Endometrial microvascular endothelial cells (primary cell): Measurements from ENCODE around the gene PCSK2. TPM values are rescaled to one million over a fixed set of nuclear protein-coding genes. Genes with fewer than 3 reads are reported as not detected.

Experiments used
- in situ Hi-C: cut with HindIII; loops from 2 replicates; pipeline ENCODE4 v1.10.0; 2017; ENCODE audit warnings: low sequenced_read_pairs, low pct_unique_long_range_greater_than_20kb; ENCODE audit errors: inconsistent ontology term
- total RNA-seq: library from RNA; depleted of rRNA; stranded (reverse); fragments of >200 nt; gene quantifications from one replicate; pipeline ENCODE4 v1.2.3, GENCODE V29; 2015; ENCODE audit errors: inconsistent ontology term

The PCSK2 gene
- total RNA-seq, 1 donor from 2014 or later, result not detected

GRCh38 chr20:17376031-17376430, 149.2 kb downstream of the PCSK2 start:
- in situ Hi-C loops, result no loop called here

- in situ Hi-C loops, result no loop called here
Observed at GRCh38 chr20:17377231-17377630, 150.4 kb downstream of the PCSK2 start.

GRCh38 chr20:17379651-17380050, 152.8 kb downstream of the PCSK2 start:
- in situ Hi-C loops, result no loop called here

GRCh38 chr20:17380801-17381200, 154.0 kb downstream of the PCSK2 start:
- in situ Hi-C loops, result no loop called here

- in situ Hi-C loops, result no loop called here
Observed at GRCh38 chr20:17381724-17382123, 154.9 kb downstream of the PCSK2 start.

- in situ Hi-C loops, result no loop called here
Observed at GRCh38 chr20:17385798-17386197, 159.0 kb downstream of the PCSK2 start.

GRCh38 chr20:17390655-17391054, 163.8 kb downstream of the PCSK2 start:
- in situ Hi-C loops, result no loop called here

GRCh38 chr20:17391127-17391771, 164.4 kb downstream of the PCSK2 start:
- in situ Hi-C loops, result no loop called here

GRCh38 chr20:17394411-17394810, 167.6 kb downstream of the PCSK2 start:
- in situ Hi-C loops, result no loop called here

- in situ Hi-C loops, result no loop called here
Observed at GRCh38 chr20:17395729-17396128, 168.9 kb downstream of the PCSK2 start.

- in situ Hi-C loops, result no loop called here
Observed at GRCh38 chr20:17399303-17399985, 172.6 kb downstream of the PCSK2 start.

- in situ Hi-C loops, result no loop called here
Observed at GRCh38 chr20:17403461-17403860, 176.6 kb downstream of the PCSK2 start.

GRCh38 chr20:17406051-17406590, 179.3 kb downstream of the PCSK2 start:
- in situ Hi-C loops, result no loop called here

GRCh38 chr20:17407550-17407949, 180.7 kb downstream of the PCSK2 start:
- in situ Hi-C loops, result no loop called here

GRCh38 chr20:17417225-17417624, 190.4 kb downstream of the PCSK2 start:
- in situ Hi-C loops, result no loop called here

GRCh38 chr20:17418737-17419136, 191.9 kb downstream of the PCSK2 start:
- in situ Hi-C loops, result no loop called here

GRCh38 chr20:17419479-17420041, 192.7 kb downstream of the PCSK2 start:
- in situ Hi-C loops, result no loop called here

GRCh38 chr20:17421493-17421892, 194.7 kb downstream of the PCSK2 start:
- in situ Hi-C loops, result no loop called here

GRCh38 chr20:17423782-17424181, 196.9 kb downstream of the PCSK2 start:
- in situ Hi-C loops, result no loop called here

- in situ Hi-C loops, result no loop called here
Observed at GRCh38 chr20:17427638-17428037, 200.8 kb downstream of the PCSK2 start.
